A549 (cell line): Measurements from ENCODE around the gene POM121.
"Not testable (repeated sequence)": the region's sequence is repeated elsewhere in the genome, so short reads cannot be mapped to it uniquely, and the experiment has no call there.

ENCODE experiments used
- EP300 ChIP-seq, 2 experiments: fragments of >200 bp; sonication (Bioruptor Twin); formaldehyde crosslinking; IDR thresholded peaks; 2 replicates in 1 of 2; 3 replicates in 1 of 2; pipeline ENCODE4 v1.6.1; 2016 to 2017
- HOXA7 ChIP-seq: fragments of 250-450 bp; sonication (Bioruptor Pico); IDR thresholded peaks from 2 replicates; pipeline ENCODE4 v1.5.0; 2020; ENCODE audit warnings: mild to moderate bottlenecking, moderate library complexity
- PHF8 ChIP-seq: fragments of 200-600 bp; sonication (generic); IDR thresholded peaks from 2 replicates; pipeline ENCODE4 v1.6.1; 2016; ENCODE audit warnings: low read depth, mild to moderate bottlenecking, antibody characterized with exemption, moderate library complexity, borderline replicate concordance
- POLR2A ChIP-seq: IDR thresholded peaks from 2 replicates; pipeline ENCODE4 v1.6.1; 2012; ENCODE audit warnings: mild to moderate bottlenecking, low read length
- RFX5 ChIP-seq: fragments of 450-650 bp; IDR thresholded peaks from 2 replicates; pipeline ENCODE4 v1.7.1; 2014; ENCODE audit warnings: antibody characterized with exemption, mild to moderate bottlenecking, moderate library complexity
- SREBF2 ChIP-seq: fragments of 450-650 bp; IDR thresholded peaks from 2 replicates; pipeline ENCODE4 v1.6.1; 2014; ENCODE audit warnings: mild to moderate bottlenecking, moderate library complexity
- TF ChIP-seq, protein P1 (sequence below): fragments of >200 bp; sonication (Bioruptor Twin); formaldehyde crosslinking; IDR thresholded peaks from 3 replicates; pipeline ENCODE4 v1.5.1; 2016

DNA sequence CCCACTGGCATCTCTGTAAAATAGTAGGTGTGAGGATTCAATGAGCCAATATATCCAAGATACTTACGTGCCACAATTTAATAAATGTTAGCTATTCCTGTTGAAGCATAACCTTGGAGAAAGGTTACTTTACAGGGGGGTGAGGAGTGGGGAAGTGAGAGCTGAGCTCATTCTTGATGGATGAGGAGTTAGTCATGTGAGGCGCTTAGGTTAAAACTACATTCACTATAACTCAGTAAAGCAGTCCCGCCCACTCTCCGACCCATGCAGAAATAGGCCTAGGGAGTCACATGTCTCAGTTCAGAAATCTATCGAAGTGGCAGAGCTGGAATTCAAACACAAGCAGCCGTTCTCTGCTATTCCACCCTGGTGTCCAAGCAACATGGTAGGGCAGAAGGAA lies 25.5 kb downstream of the POM121 start:
- not testable (repeated sequence) for TF ChIP-seq POLR2A; HOXA7 (CRISPR knock-in tag); SREBF2; EP300 (IDR thresholded peaks at IDR 0.05); PHF8; RFX5
- TF ChIP-seq, protein P1, sequence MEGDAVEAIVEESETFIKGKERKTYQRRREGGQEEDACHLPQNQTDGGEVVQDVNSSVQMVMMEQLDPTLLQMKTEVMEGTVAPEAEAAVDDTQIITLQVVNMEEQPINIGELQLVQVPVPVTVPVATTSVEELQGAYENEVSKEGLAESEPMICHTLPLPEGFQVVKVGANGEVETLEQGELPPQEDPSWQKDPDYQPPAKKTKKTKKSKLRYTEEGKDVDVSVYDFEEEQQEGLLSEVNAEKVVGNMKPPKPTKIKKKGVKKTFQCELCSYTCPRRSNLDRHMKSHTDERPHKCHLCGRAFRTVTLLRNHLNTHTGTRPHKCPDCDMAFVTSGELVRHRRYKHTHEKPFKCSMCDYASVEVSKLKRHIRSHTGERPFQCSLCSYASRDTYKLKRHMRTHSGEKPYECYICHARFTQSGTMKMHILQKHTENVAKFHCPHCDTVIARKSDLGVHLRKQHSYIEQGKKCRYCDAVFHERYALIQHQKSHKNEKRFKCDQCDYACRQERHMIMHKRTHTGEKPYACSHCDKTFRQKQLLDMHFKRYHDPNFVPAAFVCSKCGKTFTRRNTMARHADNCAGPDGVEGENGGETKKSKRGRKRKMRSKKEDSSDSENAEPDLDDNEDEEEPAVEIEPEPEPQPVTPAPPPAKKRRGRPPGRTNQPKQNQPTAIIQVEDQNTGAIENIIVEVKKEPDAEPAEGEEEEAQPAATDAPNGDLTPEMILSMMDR: not testable (repeated sequence)
